Loucy (cell line): ENCODE measurements around the gene YTHDF1.

ENCODE experiments used
- H2AFZ ChIP-seq: fragments of 200-600 bp; sonication (generic); 2 replicates; pipeline ENCODE4 v1.6.0; 2016; ENCODE audit warnings: antibody characterized with exemption, mild to moderate bottlenecking, low read length, moderate library complexity
- H3F3A ChIP-seq: fragments of 200-600 bp; 2 replicates; pipeline ENCODE4 v1.6.0; 2016; ENCODE audit warnings: antibody characterized with exemption, low read depth, mild to moderate bottlenecking
- H3K27me3 ChIP-seq: fragments of 200-600 bp; sonication (generic); 2 replicates; pipeline ENCODE4 v1.6.1; 2014; ENCODE audit warnings: low read length, mild to moderate bottlenecking; ENCODE audit not compliant: insufficient read depth, poor library complexity, severe bottlenecking
- H3K36me3 ChIP-seq: fragments of 200-600 bp; sonication (generic); 2 replicates; pipeline ENCODE4 v1.6.1; 2016; ENCODE audit warnings: low read length; ENCODE audit not compliant: insufficient read depth
- H3K4me1 ChIP-seq: fragments of 200-600 bp; sonication (generic); 2 replicates; pipeline ENCODE4 v1.5.1; 2014; ENCODE audit warnings: low read length, mild to moderate bottlenecking; ENCODE audit not compliant: insufficient read depth, poor library complexity, severe bottlenecking
- H3K4me2 ChIP-seq: fragments of 200-600 bp; sonication (generic); 2 replicates; pipeline ENCODE4 v1.6.0; 2014; ENCODE audit warnings: antibody characterized with exemption, low read length, low read depth, mild to moderate bottlenecking; ENCODE audit not compliant: poor library complexity, severe bottlenecking
- H3K4me3 ChIP-seq: fragments of 200-600 bp; sonication (generic); 2 replicates; pipeline ENCODE4 v1.5.1; 2014; ENCODE audit warnings: low read length, mild to moderate bottlenecking, mixed read lengths; ENCODE audit not compliant: poor library complexity, severe bottlenecking
- H3K79me2 ChIP-seq: fragments of 200-600 bp; sonication (generic); 2 replicates; pipeline ENCODE4 v1.6.1; 2014; ENCODE audit warnings: low read length; ENCODE audit not compliant: insufficient read depth
- H3K9ac ChIP-seq: fragments of 200-600 bp; sonication (generic); 2 replicates; pipeline ENCODE4 v1.6.0; 2014; ENCODE audit warnings: mild to moderate bottlenecking, low read depth, low read length, moderate library complexity; ENCODE audit not compliant: poor library complexity, severe bottlenecking
- H3K9me2 ChIP-seq: fragments of 200-600 bp; sonication (generic); replicated peaks from 2 replicates; pipeline ENCODE4 v1.6.1; 2016; ENCODE audit warnings: low read depth, low read length, mixed read lengths
- H3K9me3 ChIP-seq: fragments of 200-600 bp; sonication (generic); 2 replicates; pipeline ENCODE4 v1.6.1; 2014; ENCODE audit warnings: mild to moderate bottlenecking, antibody characterized with exemption, low read length, low read depth; ENCODE audit not compliant: insufficient read depth
- H4K20me1 ChIP-seq: fragments of 200-600 bp; sonication (generic); 2 replicates; pipeline ENCODE4 v1.6.0; 2014; ENCODE audit warnings: antibody characterized with exemption, low read length, mild to moderate bottlenecking; ENCODE audit not compliant: insufficient read depth, poor library complexity, severe bottlenecking
- EZH2phosphoT487 ChIP-seq: fragments of 200-600 bp; IDR thresholded peaks from 2 replicates; pipeline ENCODE4 v1.6.1; 2018; ENCODE audit warnings: antibody characterized with exemption, mild to moderate bottlenecking, moderate library complexity, borderline replicate concordance
- TF ChIP-seq, protein P1 (sequence below): fragments of 200-600 bp; sonication (generic); conservative IDR thresholded peaks from 2 replicates; pipeline ENCODE4 v1.5.1; 2014; ENCODE audit warnings: mild to moderate bottlenecking, antibody characterized with exemption, low read length

Gene YTHDF1

DNA sequence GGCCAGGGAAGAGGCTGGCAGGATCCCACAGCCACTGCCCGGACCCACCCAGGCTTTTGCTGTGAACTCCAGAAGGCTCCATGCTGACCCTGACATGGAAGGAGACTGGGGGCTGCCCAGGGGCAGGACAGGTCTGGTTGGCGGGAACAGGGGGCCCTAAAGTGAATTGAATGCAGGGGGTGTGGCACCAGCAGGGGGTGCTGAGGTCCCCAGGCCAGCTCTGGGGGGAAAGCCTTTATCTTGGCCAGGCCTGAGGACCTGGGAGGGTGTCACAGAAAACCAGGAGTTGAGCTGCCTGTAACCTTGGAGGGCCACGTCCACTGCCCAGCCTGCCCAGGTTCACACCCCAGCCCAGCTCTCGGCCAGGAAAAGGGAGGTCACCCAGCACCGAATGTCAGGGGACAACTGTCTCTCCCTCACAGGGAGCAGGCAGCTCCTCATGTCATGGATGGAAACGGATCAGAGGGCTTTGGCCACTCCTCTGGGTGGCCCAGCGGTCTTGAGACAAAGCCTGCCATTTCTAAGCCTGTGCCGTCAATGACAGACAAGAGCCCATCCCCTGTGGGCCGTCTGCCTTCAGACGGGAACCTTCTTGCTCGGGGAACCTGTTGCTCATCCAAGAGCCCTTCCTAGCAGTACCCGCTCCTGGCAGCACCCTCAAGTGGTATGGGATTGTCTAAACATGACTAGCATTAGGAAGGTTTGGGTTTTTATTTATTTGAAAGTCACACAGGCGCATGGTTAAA lies 2.9 kb upstream of the YTHDF1 start:
- Histone ChIP-seq H3F3A (no peaks in the 10 kb centered on the region), H3K9ac (no peak overlapping the region)

DNA sequence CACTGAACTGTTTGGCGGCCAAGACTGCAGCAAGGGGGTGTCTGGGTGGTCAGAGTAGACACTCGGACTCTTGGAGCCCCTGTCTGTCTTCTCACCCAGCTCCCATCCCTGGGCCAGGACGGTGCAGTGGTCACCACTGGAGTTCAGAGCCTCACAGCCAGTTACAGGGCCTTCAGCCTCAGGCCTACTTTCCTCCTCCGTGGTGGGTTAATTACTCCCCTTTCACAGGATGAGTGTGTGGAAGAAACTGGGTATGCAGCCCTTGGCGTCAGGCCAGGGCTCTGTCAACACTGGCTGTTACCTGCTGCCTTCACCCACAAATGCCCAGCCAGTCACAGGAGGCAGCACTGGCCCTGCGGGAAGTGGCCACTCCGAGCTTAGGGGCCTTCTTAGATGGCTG lies 1.8 kb upstream of the YTHDF1 start:
- Histone ChIP-seq H3F3A (no peaks in the 10 kb centered on the region), H3K4me1 (peaks cover 28% of the 10 kb centered on the region), H3K27me3 (no peaks in the 10 kb centered on the region), H3K9me3 (no peaks in the 10 kb centered on the region), H3K79me2 (peaks cover 34% of the 10 kb centered on the region), H2AFZ (no peak overlapping the region), H3K9ac (peak overlapping the region; percentile 89), H3K36me3 (peaks cover 4% of the 10 kb centered on the region; the same call in 1 of the 2 replicates), H3K4me2 (no peak overlapping the region), H3K9me2 (no peaks in the 10 kb centered on the region), H3K4me3 (no peak overlapping the region), H4K20me1 (peaks cover 31% of the 10 kb centered on the region)
- TF ChIP-seq EZH2phosphoT487 = no peak
- TF ChIP-seq, protein P1, sequence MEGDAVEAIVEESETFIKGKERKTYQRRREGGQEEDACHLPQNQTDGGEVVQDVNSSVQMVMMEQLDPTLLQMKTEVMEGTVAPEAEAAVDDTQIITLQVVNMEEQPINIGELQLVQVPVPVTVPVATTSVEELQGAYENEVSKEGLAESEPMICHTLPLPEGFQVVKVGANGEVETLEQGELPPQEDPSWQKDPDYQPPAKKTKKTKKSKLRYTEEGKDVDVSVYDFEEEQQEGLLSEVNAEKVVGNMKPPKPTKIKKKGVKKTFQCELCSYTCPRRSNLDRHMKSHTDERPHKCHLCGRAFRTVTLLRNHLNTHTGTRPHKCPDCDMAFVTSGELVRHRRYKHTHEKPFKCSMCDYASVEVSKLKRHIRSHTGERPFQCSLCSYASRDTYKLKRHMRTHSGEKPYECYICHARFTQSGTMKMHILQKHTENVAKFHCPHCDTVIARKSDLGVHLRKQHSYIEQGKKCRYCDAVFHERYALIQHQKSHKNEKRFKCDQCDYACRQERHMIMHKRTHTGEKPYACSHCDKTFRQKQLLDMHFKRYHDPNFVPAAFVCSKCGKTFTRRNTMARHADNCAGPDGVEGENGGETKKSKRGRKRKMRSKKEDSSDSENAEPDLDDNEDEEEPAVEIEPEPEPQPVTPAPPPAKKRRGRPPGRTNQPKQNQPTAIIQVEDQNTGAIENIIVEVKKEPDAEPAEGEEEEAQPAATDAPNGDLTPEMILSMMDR = no peak

More for the DNA sequence above, 2.9 kb upstream of the YTHDF1 start:
- no peaks in the 10 kb centered on the region for H3K9me2 ChIP-seq
- H3K79me2 ChIP-seq = peaks cover 22% of the 10 kb centered on the region
- H2AFZ ChIP-seq = no peak overlapping the region
- no peaks in the 10 kb centered on the region for H3K27me3 ChIP-seq
- H3K4me1 ChIP-seq = peaks cover 20% of the 10 kb centered on the region
- peaks cover 19% of the 10 kb centered on the region for H4K20me1 ChIP-seq
- no peak for TF ChIP-seq EZH2phosphoT487
- TF ChIP-seq, protein P1 = 0 out of 2 replicates have a peak, but pooled peaks have one; percentile 25
- no peaks in the 10 kb centered on the region for H3K36me3 ChIP-seq
- H3K9me3 ChIP-seq = no peaks in the 10 kb centered on the region
- no peak overlapping the region for H3K4me3 ChIP-seq
- H3K4me2 ChIP-seq = no peak overlapping the region

GRCh38 chr20:63216849-63217471 lies 1.0 kb upstream of the YTHDF1 start:
- H3K9me2 ChIP-seq = no peaks in the 10 kb centered on the region

More at GRCh38 chr20:63216849-63217471, 1.0 kb upstream of the YTHDF1 start:
- Histone ChIP-seq H3K4me2 (peak overlapping the region; percentile 95), H3K4me3 (peak overlapping the region; percentile 86), H3F3A (no peaks in the 10 kb centered on the region), H4K20me1 (peaks cover 38% of the 10 kb centered on the region), H3K4me1 (peaks cover 36% of the 10 kb centered on the region), H3K27me3 (no peaks in the 10 kb centered on the region), H2AFZ (peak overlapping the region; percentile 88), H3K79me2 (peaks cover 41% of the 10 kb centered on the region), H3K9me3 (no peaks in the 10 kb centered on the region), H3K36me3 (peaks cover 12% of the 10 kb centered on the region; the same call in 1 of the 2 replicates), H3K9ac (peak overlapping the region; percentile 89)
- TF ChIP-seq, protein P1 = no peak
